ENCODE measurements around the gene PDE1A.

DNA sequence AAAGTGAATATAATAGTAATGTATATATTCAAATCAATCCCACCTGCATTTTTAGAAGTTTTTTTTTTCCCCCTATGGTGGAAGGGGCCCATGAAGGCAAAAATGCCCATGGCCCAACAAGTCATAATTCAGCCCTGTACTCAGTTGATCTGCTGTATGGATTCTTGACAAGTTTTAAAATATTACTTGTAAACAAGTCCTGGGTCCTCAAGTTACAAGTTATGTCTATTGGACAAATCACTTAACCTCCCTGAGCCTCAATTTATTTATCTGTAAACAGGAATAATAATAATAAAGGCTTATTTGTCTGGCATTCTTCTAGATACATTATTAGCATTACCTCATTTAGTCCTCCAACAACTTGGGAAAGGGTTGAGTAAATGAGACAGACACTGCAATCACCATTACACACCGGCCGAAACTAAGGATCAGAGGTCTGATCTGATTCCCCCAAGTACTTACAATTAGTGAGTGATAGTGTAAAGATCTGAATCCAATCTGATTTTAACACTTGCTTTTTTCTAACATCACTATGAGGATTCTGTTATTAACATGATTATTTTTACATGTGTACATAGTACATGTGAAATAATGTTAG, 66.1 kb downstream of the PDE1A start:
- TF ChIP-seq CTCF (IDR thresholded peaks at IDR 0.05) (no peak), POLR2A (IDR thresholded peaks at IDR 0.05) (no peak), POLR2AphosphoS5 (IDR thresholded peaks at IDR 0.05) (no peak)

Measured in breast epithelium (tissue), 3 donors.